Measurements from ENCODE around the gene CCDC33.

DNA sequence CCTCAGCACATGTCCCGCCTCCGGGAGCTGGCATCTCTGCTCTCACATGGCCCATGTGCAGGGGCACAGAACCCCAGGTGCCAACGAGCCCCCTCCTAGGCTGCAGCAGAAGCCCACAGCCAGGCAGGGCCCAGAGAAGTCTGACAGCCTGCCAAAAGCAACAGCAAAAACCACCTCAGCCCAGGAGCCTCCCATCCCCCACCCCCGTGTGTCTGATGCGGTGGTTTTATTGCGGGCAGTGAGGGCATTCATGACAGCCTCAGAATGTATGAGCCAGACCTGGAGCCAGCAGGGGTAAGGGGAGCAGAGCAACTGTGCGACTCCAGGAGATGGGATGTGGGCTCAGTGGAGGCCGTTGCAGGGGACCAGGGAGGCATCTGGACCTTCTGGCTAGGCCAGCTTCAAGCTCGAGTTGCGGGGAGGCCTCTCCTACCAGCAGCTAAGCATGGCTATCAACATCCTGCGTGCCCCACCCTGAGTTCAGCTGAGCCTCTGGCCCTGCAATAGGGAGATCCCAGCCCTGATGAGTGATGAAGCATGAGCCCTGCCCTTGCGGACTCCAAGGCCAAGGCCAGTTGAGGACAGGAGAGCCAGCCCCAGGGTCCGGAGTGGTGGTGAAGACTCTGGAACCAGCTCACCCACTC lies 78.8 kb downstream of the CCDC33 start:
- TF ChIP-seq POLR2A (IDR thresholded peaks at IDR 0.05) (no peak), CTCF (IDR thresholded peaks at IDR 0.05) (no peak)
